Stimulated activated CD8-positive, alpha-beta memory T cell treated with anti-CD3 and anti-CD28 coated beads, Interleukin-15, amount 100 ng/mL, for 24 hours (primary cell): ENCODE results near the gene THYN1.
A peak's percentile ranks its signal among the peaks of the same experiment; 100 is the strongest.
"Not testable (repeated sequence)": the region's sequence is repeated elsewhere in the genome, so short reads cannot be mapped to it uniquely, and the experiment has no call there.

ENCODE experiments used
- DNase-seq: peaks from one replicate; pipeline ENCODE4 v3.0.0-alpha.2; 2020; ENCODE audit warnings: low read depth

The THYN1 gene

GRCh38 chr11:134253188-134253993 lies at the start of gene THYN1, which contains the start of gene ACAD8:
THYN1 (minus strand) TSS chr11:134253352; CDS start chr11:134252882, 470 bp downstream.
ACAD8 (plus strand) TSS chr11:134253568; CDS start chr11:134253601, 33 bp downstream.
- DNase-seq: peak; percentile 79

GRCh38 chr11:134294664-134295063 lies 41.5 kb upstream of the THYN1 start:
- DNase-seq: no peak

- DNase-seq: no peak
Measured at GRCh38 chr11:134293119-134294113, 40.3 kb upstream of the THYN1 start.

GRCh38 chr11:134292661-134293060 lies 39.5 kb upstream of the THYN1 start:
- DNase-seq: no peak

GRCh38 chr11:134291196-134291595 lies 38.0 kb upstream of the THYN1 start:
- DNase-seq: no peak

GRCh38 chr11:134290646-134291045 lies 37.5 kb upstream of the THYN1 start:
- DNase-seq: no peak

- DNase-seq: no peak
Measured at GRCh38 chr11:134289789-134290188, 36.6 kb upstream of the THYN1 start.

- no peak for DNase-seq
Measured at GRCh38 chr11:134289167-134289566, 36.0 kb upstream of the THYN1 start.

GRCh38 chr11:134288486-134288885 lies 35.3 kb upstream of the THYN1 start:
- DNase-seq: no peak

- no peak for DNase-seq
Measured at GRCh38 chr11:134287561-134287960, 34.4 kb upstream of the THYN1 start.

GRCh38 chr11:134284349-134284748 lies 31.2 kb upstream of the THYN1 start:
- not testable (repeated sequence) for DNase-seq

GRCh38 chr11:134283461-134284230 lies 30.5 kb upstream of the THYN1 start:
- DNase-seq: no peak

- no peak for DNase-seq
Measured at GRCh38 chr11:134282121-134283045, 29.2 kb upstream of the THYN1 start.

- not testable (repeated sequence) for DNase-seq
Measured at GRCh38 chr11:134281635-134282034, 28.5 kb upstream of the THYN1 start.

- DNase-seq: no peak
Measured at GRCh38 chr11:134278356-134278755, 25.2 kb upstream of the THYN1 start.

- DNase-seq: no peak
Measured at GRCh38 chr11:134277183-134278001, 24.2 kb upstream of the THYN1 start.

- no peak for DNase-seq
Measured at GRCh38 chr11:134276396-134277182, 23.4 kb upstream of the THYN1 start.

GRCh38 chr11:134275534-134276395 lies 22.6 kb upstream of the THYN1 start, which contains the start of gene GLB1L3:
GLB1L3 (plus strand) TSS chr11:134276379; CDS start chr11:134276741, 362 bp downstream.
- DNase-seq: peak; percentile 41
